ENCODE measurements around the gene MMP11. TPM values are rescaled to one million over a fixed set of nuclear protein-coding genes. Genes with fewer than 3 reads are reported as not detected.

The MMP11 gene
- total and polyA plus RNA-seq, 2 of the 13 experiments (the other 11 are each of a cell fraction or from before 2014, with no cell fraction given) = 8.9 to 28.6 TPM

GRCh38 chr22:23750714-23751440, 21.8 kb upstream of the MMP11 start, which contains the start of gene ZNF70 (continued):
- peak; percentile 44 for TF ChIP-seq STAG1 (CRISPR knock-in tag; IDR thresholded peaks at IDR 0.05)
- no peak for TF ChIP-seq RCOR2 (CRISPR knock-in tag; IDR thresholded peaks at IDR 0.05)
- no peak for TF ChIP-seq SIN3B (IDR thresholded peaks at IDR 0.05; ENCODE audit: low read length)
- TF ChIP-seq ZNF687 (CRISPR knock-in tag; IDR thresholded peaks at IDR 0.05) = peak; percentile 91
- no peak for TF ChIP-seq KDM6A (CRISPR knock-in tag; IDR thresholded peaks at IDR 0.05; ENCODE audit: low read depth)
- no peak for TF ChIP-seq PRMT3 (CRISPR knock-in tag; IDR thresholded peaks at IDR 0.05; ENCODE audit: borderline replicate concordance, low read depth)
- no peak for TF ChIP-seq ZBTB3 (CRISPR knock-in tag; IDR thresholded peaks at IDR 0.05; ENCODE audit: borderline replicate concordance, low read depth)
- TF ChIP-seq, protein P1, sequence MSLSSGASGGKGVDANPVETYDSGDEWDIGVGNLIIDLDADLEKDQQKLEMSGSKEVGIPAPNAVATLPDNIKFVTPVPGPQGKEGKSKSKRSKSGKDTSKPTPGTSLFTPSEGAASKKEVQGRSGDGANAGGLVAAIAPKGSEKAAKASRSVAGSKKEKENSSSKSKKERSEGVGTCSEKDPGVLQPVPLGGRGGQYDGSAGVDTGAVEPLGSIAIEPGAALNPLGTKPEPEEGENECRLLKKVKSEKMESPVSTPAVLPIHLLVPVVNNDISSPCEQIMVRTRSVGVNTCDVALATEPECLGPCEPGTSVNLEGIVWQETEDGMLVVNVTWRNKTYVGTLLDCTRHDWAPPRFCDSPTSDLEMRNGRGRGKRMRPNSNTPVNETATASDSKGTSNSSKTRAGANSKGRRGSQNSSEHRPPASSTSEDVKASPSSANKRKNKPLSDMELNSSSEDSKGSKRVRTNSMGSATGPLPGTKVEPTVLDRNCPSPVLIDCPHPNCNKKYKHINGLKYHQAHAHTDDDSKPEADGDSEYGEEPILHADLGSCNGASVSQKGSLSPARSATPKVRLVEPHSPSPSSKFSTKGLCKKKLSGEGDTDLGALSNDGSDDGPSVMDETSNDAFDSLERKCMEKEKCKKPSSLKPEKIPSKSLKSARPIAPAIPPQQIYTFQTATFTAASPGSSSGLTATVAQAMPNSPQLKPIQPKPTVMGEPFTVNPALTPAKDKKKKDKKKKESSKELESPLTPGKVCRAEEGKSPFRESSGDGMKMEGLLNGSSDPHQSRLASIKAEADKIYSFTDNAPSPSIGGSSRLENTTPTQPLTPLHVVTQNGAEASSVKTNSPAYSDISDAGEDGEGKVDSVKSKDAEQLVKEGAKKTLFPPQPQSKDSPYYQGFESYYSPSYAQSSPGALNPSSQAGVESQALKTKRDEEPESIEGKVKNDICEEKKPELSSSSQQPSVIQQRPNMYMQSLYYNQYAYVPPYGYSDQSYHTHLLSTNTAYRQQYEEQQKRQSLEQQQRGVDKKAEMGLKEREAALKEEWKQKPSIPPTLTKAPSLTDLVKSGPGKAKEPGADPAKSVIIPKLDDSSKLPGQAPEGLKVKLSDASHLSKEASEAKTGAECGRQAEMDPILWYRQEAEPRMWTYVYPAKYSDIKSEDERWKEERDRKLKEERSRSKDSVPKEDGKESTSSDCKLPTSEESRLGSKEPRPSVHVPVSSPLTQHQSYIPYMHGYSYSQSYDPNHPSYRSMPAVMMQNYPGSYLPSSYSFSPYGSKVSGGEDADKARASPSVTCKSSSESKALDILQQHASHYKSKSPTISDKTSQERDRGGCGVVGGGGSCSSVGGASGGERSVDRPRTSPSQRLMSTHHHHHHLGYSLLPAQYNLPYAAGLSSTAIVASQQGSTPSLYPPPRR (CRISPR knock-in tag; IDR thresholded peaks at IDR 0.05; ENCODE audit: borderline replicate concordance) = no peak
- TF ChIP-seq SOX13 (IDR thresholded peaks at IDR 0.05) = no peak
- TF ChIP-seq SOX13 (CRISPR knock-in tag; conservative IDR thresholded peaks at IDR 0.05 in 1 of 2, IDR thresholded peaks at IDR 0.05 in 1 of 2) = no peak
- no peak for TF ChIP-seq ISX (CRISPR knock-in tag; conservative IDR thresholded peaks at IDR 0.05)
- no peak for TF ChIP-seq ZNF10 (CRISPR knock-in tag; IDR thresholded peaks at IDR 0.05; ENCODE audit: borderline replicate concordance, low read depth)
- TF ChIP-seq, protein P2, sequence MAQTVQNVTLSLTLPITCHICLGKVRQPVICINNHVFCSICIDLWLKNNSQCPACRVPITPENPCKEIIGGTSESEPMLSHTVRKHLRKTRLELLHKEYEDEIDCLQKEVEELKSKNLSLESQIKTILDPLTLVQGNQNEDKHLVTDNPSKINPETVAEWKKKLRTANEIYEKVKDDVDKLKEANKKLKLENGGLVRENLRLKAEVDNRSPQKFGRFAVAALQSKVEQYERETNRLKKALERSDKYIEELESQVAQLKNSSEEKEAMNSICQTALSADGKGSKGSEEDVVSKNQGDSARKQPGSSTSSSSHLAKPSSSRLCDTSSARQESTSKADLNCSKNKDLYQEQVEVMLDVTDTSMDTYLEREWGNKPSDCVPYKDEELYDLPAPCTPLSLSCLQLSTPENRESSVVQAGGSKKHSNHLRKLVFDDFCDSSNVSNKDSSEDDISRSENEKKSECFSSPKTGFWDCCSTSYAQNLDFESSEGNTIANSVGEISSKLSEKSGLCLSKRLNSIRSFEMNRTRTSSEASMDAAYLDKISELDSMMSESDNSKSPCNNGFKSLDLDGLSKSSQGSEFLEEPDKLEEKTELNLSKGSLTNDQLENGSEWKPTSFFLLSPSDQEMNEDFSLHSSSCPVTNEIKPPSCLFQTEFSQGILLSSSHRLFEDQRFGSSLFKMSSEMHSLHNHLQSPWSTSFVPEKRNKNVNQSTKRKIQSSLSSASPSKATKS (CRISPR knock-in tag; IDR thresholded peaks at IDR 0.05) = no peak
- no peak for TF ChIP-seq MATR3 (CRISPR knock-in tag; IDR thresholded peaks at IDR 0.05)
